GM12874 (cell line): ENCODE measurements around the gene NR1H2.

Source experiments
- TF ChIP-seq, protein P1 (sequence below): IDR thresholded peaks from 2 replicates; pipeline ENCODE4 v1.5.1; 2011; ENCODE audit warnings: low read depth, mild to moderate bottlenecking, control low read depth, low read length, moderate library complexity; ENCODE audit not compliant: insufficient read depth

NR1H2 gene

DNA sequence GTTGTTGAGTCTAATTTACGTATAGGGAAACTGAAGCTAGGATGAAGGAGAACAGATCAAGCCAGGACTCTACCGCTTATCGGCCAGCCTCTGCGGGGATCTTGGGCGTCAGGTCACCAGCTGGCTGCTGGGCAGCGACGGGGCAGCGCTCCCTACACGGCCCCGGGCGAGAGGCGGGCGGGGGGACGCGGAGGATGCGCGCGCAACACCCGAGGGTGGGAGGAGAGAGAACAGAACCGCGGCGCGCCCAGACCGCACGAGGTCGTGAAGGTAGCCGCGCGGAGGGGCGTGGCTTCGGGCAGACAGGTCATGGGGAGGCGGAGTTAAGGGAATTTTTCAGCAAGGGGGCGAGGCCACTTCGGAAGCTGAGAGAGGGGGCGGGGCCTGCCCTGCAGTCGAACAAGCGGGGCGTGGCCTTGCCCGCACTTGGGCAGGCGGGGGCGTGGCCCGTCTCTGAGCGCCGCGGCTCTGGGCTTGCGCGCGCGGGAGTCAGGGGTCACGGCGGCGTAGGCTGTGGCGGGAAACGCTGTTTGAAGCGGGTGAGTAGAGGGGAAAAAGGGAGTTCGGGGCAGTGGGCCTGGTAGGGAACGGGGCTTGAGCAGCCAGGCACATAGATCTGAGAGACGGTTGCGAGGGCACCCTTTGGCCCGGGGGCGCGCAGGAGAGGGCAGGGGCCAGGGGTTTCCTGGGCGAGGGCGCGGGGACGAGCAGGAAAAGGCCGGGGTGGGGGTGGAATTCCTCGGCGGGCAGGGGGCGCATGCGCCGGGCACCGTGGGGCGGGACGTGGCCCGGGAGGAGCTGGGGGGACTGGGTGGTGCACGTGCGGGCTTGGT, 7.8 kb downstream of the NR1H2 start, which contains the start of gene POLD1:
Gene POLD1, plus strand, starts transcription at position 496 of the 833 bp plus-strand sequence. CDS start 14,505 bp downstream, outside the sequence.
- TF ChIP-seq, protein P1, sequence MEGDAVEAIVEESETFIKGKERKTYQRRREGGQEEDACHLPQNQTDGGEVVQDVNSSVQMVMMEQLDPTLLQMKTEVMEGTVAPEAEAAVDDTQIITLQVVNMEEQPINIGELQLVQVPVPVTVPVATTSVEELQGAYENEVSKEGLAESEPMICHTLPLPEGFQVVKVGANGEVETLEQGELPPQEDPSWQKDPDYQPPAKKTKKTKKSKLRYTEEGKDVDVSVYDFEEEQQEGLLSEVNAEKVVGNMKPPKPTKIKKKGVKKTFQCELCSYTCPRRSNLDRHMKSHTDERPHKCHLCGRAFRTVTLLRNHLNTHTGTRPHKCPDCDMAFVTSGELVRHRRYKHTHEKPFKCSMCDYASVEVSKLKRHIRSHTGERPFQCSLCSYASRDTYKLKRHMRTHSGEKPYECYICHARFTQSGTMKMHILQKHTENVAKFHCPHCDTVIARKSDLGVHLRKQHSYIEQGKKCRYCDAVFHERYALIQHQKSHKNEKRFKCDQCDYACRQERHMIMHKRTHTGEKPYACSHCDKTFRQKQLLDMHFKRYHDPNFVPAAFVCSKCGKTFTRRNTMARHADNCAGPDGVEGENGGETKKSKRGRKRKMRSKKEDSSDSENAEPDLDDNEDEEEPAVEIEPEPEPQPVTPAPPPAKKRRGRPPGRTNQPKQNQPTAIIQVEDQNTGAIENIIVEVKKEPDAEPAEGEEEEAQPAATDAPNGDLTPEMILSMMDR: no peak

DNA sequence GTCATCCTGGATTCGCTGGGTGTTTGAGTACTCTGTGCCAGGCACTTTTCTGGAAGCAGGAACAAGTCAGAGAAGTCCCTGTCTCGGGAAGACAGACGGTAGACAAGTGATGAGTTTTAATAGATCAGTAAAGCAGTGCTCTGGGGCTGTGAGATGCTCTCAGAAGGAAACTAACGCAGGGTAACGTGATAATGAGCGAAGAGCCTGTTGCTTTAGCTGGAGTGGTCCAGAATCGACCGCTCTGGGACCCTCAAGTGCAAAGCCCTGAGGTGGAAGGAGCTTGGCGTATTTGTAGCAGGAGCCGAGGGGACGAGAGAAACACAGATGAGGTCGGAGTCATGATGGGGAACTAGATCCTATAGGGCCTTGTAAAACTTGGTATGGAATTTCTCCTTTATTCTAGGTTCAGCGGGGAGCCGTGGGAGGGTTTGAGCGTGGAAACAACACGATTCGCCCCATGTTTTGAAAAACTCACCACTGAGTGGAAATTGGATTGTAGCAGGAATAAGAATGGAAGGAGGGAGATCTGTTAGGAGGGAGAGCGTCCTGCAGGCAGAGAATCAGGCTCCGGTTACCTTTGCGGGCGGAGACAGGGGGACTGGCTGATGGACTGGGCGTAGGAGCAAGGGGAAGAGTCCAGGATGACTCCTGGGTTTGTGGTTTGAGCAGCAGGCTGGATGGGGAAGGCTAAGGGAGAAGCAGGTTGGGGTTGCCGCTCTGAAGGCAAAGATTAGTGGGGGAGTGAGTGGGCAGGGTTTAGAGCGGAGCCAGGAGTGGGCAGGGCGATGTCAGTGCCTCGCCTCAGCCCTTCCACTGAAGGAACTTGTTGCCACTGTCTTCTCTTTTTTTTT, 8.7 kb downstream of the NR1H2 start:
- TF ChIP-seq, protein P1: no peak

DNA sequence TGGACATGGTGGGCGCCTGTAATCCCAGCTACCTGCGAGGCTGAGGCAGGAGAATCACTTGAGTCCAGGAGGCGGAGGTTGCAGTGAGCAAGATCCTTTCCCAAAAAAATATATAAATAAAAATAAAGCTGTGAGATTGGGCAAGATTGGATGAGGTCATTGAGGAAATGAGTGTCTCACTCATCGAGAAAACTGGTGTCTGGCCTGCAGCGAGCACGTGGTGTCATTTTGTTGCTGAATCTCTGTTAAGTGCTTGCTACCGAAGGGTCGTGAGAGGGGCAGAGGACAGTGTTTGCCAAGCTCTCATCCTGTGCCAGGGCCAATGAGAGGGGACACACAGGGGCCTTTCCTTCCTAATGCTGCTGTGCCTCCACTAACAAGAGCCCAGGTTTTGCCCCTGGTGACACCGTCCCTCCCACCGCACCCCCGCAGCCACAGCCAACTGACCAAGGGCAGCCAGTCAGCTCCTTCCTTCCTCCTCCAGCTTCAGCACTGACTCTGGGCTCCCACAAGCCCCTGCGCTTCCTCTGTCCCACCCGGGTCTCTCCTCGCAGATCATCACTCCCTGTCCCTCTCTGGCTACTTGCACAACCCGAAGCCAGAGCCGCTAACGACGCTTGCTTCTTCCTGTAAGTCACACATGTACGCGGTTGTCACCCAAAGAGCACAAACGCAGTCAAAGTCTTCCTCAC, 11.1 kb downstream of the NR1H2 start:
- TF ChIP-seq, protein P1: no peak

GRCh38 chr19:50387868-50388245, 11.6 kb downstream of the NR1H2 start:
- TF ChIP-seq, protein P1: no peak

- TF ChIP-seq, protein P1: no peak
These were observed 16.5 kb downstream of the NR1H2 start for GRCh38 chr19:50392759-50393158.

DNA sequence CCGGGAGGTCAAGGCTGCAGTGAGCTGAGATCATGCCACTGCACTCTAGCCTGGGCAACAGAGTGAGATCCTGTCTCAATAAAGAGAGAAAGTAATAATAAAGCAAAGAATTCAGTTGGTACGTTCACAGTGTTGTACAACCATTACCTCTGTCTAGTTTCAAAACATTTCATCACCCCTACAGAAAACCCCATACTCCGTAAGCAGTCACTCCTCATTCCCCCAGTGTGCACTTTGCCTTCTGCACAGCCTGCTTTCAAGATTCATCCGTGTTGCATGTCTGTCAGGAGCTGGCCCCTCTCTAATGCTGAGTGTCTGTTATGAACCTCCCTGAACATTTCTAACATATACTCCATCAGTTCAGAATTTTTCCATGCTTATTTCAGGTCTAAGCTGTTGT, 17.3 kb downstream of the NR1H2 start:
- TF ChIP-seq, protein P1: no peak

GRCh38 chr19:50394017-50394416, 17.8 kb downstream of the NR1H2 start:
- TF ChIP-seq, protein P1: no peak
